ENCODE measurements around the gene TCAIM. TPM values are rescaled to one million over a fixed set of nuclear protein-coding genes. Genes with fewer than 3 reads are reported as not detected.

The TCAIM gene
- total and polyA plus RNA-seq, 2 donors (not counting 3 experiments of a cell fraction or from before 2014, with no cell fraction given), result 9.2 to 18.2 TPM

DNA sequence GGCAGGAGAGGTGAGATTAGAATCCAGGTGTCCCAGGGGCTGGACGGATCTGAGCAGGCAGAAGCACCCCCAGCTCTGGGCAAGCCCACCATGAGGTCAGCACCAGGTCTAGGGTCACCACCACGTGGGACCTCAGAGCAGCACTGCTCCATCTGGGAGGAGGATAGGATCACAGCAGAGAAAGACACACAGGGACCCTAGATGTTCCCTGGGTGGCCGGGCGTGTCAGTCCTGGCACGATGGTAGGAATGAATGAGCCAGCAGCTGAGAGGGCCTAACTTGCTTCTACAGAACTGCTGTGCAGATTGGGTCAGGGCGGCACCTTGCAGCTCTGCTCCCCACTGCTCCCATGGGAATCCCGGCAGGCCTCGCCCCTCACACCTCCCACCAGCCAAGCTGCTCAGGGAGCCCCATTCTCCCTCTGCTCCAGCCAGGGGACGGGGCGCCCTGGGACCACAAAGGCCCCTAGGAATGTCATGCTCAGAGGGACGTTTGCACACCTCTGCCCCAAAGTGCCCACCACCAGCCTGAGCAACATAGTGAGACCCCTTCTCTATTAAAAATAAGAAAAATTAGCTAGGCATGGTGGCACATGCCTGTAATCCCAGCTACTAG is 72.6 kb downstream of the TCAIM start:
- Histone ChIP-seq H3K27me3 (ENCODE audit: control insufficient read depth in 2 of 2, insufficient read depth in 2 of 2, low read length in 2 of 2) (no peaks in the 10 kb centered on the region), H3K4me3 (replicated peaks in 1 of 3; ENCODE audit: insufficient read depth in 1 of 3, low read depth in 1 of 3, low read length in 3 of 3) (no peak overlapping the region), H3K36me3 (ENCODE audit: control insufficient read depth in 2 of 2, extremely low read depth in 1 of 2, insufficient read depth in 2 of 2, low read length in 2 of 2) (no peaks in the 10 kb centered on the region), H3K9ac (replicated peaks; ENCODE audit: extremely low read depth, insufficient read depth, low read length) (no peak overlapping the region), H2AFZ (ENCODE audit: low read depth, low read length) (no peak overlapping the region), H3K9me3 (replicated peaks; ENCODE audit: control insufficient read depth, insufficient read depth, low read length) (no peaks in the 10 kb centered on the region), H3K4me1 (ENCODE audit: control insufficient read depth, extremely low read depth, insufficient read depth, low read length) (no peaks in the 10 kb centered on the region), H4K20me1 (replicated peaks; ENCODE audit: control insufficient read depth, extremely low read depth, insufficient read depth, low read length) (no peaks in the 10 kb centered on the region), H3K9me1 (replicated peaks; ENCODE audit: control insufficient read depth, extremely low read depth, insufficient read depth, low read length) (no peaks in the 10 kb centered on the region), H3K27ac (ENCODE audit: insufficient read depth, low read depth, low read length) (no peak overlapping the region), H3K4me2 (ENCODE audit: insufficient read depth, low read length) (no peak overlapping the region), H3K79me2 (ENCODE audit: control insufficient read depth, insufficient read depth, low read length) (no peaks in the 10 kb centered on the region)
- no peak for DNase-seq (ENCODE audit: low read depth, low spot score)
- CTCF ChIA-PET, result no interaction called here
- BruUV-seq (replicated peaks), result no TSS peak
- TF ChIP-seq, protein P1, sequence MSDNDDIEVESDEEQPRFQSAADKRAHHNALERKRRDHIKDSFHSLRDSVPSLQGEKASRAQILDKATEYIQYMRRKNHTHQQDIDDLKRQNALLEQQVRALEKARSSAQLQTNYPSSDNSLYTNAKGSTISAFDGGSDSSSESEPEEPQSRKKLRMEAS (IDR thresholded peaks at IDR 0.05; ENCODE audit: insufficient read depth, insufficient read length), result no peak
- TF ChIP-seq FOS (IDR thresholded peaks at IDR 0.05; ENCODE audit: borderline replicate concordance, insufficient read depth, low read length), result no peak
- TF ChIP-seq GATA2 (IDR thresholded peaks at IDR 0.05; ENCODE audit: insufficient read depth, insufficient read length, low read depth, low read length), result no peak
- TF ChIP-seq, protein P2, sequence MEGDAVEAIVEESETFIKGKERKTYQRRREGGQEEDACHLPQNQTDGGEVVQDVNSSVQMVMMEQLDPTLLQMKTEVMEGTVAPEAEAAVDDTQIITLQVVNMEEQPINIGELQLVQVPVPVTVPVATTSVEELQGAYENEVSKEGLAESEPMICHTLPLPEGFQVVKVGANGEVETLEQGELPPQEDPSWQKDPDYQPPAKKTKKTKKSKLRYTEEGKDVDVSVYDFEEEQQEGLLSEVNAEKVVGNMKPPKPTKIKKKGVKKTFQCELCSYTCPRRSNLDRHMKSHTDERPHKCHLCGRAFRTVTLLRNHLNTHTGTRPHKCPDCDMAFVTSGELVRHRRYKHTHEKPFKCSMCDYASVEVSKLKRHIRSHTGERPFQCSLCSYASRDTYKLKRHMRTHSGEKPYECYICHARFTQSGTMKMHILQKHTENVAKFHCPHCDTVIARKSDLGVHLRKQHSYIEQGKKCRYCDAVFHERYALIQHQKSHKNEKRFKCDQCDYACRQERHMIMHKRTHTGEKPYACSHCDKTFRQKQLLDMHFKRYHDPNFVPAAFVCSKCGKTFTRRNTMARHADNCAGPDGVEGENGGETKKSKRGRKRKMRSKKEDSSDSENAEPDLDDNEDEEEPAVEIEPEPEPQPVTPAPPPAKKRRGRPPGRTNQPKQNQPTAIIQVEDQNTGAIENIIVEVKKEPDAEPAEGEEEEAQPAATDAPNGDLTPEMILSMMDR (IDR thresholded peaks at IDR 0.05; ENCODE audit: extremely low read depth in 1 of 2, insufficient read depth in 1 of 2, low read depth in 1 of 2, low read length in 2 of 2), result no peak
- TF ChIP-seq MYC (IDR thresholded peaks at IDR 0.05; ENCODE audit: low read depth, low read length), result no peak
- TF ChIP-seq POLR2A (IDR thresholded peaks at IDR 0.05; ENCODE audit: low read depth, low read length), result no peak
- TF ChIP-seq POLR2AphosphoS5 (IDR thresholded peaks at IDR 0.05; ENCODE audit: insufficient read depth, low read depth, low read length), result no peak
- no peak for TF ChIP-seq EZH2 (IDR thresholded peaks at IDR 0.05; ENCODE audit: borderline replicate concordance, low read depth, low read length, severe bottlenecking)
- TF ChIP-seq JUN (IDR thresholded peaks at IDR 0.05; ENCODE audit: borderline replicate concordance, insufficient read depth, insufficient read length, low read depth), result no peak
- intact Hi-C loops (cut with micrococcal nuclease), result no loop called here
- dilution Hi-C loops (cut with MboI; ENCODE audit: extremely low pct_ligation_motif_present, low sequenced_read_pairs), result no loop called here
- FAIRE-seq, result no peak
- POLR2A ChIA-PET, result no interaction called here
